GM19351 (cell line): ENCODE results near the gene SLC6A19.
"Not testable (repeated sequence)": the region's sequence is repeated elsewhere in the genome, so short reads cannot be mapped to it uniquely, and the experiment has no call there.

ENCODE experiments used
- ATAC-seq: cut with Tn5 transposase; IDR thresholded peaks from one replicate; pipeline ENCODE4 v1.9.1; 2021; ENCODE audit warnings: mild to moderate bottlenecking, moderate library complexity; ENCODE audit not compliant: unreplicated experiment

The SLC6A19 gene

GRCh38 chr5:1201327-1202025, at the start of gene SLC6A19:
TSS of gene SLC6A19 (plus strand) at chr5:1201595. CDS start at chr5:1201651, 56 bp downstream.
- ATAC-seq = no peak

DNA sequence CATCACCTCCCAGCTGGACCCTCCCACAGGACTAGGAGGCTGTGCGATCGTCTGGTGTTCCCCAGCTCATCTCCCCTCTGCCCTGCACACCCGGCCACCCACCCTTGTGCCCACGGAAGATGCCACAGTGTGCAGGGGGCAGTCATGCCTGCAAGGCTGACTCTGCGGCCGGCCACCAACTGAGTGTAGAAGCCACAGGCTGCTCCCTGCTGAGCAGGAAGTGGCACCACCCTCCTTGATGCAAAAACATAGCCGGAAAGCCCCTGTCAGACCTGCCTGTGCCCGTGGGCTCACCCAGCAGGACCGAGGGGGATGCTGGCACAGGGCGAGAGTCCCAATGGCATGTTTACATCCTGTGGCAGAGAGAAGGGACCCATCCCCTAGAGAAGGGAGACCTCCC, 49.2 kb upstream of the SLC6A19 start:
- no peak for ATAC-seq

- ATAC-seq = no peak
Observed at GRCh38 chr5:1152771-1153282, 48.6 kb upstream of the SLC6A19 start.

GRCh38 chr5:1153428-1153827, 48.0 kb upstream of the SLC6A19 start:
- no peak for ATAC-seq

- ATAC-seq = no peak
Observed at GRCh38 chr5:1155191-1156032, 46.0 kb upstream of the SLC6A19 start.

DNA sequence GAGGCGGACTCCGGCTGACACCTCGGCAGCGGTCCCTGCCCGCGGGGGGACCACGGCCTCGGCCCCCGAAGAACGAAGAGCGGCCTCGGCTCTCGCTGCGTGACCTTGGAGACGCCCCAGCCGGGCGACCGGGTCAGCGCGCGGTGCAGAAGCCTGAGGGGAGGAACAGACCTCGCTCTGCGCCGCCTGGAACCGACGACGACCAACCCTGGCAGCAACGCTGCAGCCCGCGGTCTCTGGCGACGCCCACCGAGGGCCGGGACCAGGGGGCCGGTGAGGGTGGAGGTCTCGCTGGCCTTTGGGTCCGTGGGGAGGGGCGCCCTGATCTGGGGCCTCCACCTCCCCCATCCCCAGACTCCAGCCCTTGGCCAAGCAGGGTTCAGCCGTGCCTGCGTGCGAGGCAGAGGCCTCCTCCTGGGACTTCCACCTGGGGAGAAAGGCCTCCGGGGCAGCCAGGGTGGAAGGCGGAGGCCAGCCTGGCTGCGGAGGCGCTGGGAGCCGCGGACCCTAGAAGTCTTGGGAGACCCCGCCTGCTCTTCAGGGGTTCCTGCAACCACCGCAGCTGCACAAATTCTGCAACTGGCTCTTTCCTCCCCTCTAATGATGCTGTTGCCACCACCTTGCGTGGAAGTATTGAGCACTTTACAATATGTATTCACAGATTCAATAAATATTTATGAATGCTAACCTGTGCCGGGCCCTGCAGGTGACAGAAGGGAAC, 45.2 kb upstream of the SLC6A19 start:
- ATAC-seq = no peak

- no peak for ATAC-seq
Observed at GRCh38 chr5:1156754-1157460, 44.5 kb upstream of the SLC6A19 start.

DNA sequence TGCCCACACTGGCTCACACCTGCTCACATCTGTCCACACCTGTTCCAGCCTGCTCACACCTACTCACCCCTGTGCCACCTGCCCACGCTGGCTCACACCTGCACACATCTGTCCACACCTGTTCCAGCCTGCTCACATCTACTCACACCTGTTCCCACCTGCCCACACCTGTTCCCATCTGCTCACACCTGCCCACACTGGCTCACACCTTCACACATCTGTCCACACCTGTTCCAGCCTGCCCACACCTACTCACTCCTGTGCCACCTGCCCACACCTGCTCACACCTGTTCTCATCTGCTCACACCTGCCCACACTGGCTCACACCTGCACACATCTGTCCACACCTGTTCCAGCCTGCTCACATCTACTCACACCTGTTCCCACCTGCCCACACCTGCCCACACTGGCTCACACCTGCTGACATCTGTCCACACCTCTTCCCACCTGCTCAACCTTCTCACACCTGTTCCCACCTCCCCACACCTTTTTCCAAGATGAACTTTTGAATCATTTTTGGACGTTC, 43.9 kb upstream of the SLC6A19 start:
- ATAC-seq = not testable (repeated sequence)

DNA sequence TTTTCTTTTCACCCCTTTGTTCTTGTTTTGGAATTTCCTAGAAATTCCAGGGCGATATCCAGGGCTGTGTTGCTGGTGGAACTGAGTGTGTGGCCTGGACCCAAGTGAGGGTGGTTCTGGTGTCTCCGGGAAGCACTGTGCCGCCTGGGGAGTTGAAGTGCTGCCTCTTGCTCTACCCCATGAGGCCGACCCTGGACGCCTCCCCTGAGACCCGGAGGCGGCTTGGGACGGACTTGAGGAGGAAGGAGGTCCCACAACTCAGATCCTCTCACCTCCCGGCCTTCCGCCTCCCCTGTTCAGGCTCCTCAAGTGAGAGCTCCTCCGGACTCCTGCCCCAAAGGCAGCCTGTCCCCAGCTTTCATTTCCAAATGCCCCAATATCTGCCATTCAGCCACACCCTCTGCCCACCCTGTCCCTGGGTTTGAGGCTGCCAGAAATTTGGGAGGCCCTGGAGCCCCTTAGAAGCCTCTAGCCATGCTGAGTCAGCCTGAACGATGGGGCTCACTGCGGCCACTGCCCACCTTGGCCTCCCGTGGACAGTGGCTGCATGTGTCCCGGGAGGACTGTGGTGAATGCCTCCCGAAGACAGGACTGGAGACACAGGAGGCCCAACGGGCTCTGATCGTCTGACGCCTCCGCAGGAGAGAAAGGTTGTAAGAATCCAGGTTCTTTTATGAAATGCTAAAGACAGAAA, 42.6 kb upstream of the SLC6A19 start:
- no peak for ATAC-seq

GRCh38 chr5:1159341-1159675, 42.1 kb upstream of the SLC6A19 start:
- no peak for ATAC-seq

DNA sequence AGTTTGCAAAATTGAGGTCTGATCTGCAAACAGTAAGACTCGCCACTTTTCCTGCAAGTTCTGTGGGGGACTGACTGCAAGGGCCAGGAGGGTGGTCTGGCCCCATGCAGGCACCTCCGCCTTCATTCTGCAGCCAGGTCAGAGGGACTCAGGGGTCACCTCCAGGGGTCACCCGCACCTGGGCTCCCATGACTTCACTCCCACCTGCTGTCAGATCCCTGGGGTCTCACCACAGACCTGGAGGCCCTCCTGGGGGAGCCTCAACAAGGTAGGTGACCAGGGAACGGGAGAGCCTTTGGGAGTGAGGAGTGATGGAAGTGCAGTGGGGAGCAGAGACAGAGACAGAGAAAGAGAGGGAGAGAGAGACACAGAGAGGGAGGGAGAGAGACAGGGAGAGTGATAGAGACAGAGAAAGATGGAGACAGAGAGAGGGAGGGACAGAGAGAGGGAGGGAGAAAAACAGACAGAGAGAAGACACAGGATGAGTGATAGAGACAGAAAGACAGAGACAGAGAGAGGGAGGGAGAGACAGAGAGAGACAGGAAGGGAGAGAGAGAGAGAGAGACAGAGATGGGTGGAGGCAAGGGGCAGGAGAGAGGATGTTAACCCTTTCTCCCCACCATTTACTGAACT, 41.5 kb upstream of the SLC6A19 start:
- no peak for ATAC-seq

- no peak for ATAC-seq
Observed at GRCh38 chr5:1161108-1161832, 40.1 kb upstream of the SLC6A19 start.

GRCh38 chr5:1161833-1162229, 39.6 kb upstream of the SLC6A19 start:
- no peak for ATAC-seq

DNA sequence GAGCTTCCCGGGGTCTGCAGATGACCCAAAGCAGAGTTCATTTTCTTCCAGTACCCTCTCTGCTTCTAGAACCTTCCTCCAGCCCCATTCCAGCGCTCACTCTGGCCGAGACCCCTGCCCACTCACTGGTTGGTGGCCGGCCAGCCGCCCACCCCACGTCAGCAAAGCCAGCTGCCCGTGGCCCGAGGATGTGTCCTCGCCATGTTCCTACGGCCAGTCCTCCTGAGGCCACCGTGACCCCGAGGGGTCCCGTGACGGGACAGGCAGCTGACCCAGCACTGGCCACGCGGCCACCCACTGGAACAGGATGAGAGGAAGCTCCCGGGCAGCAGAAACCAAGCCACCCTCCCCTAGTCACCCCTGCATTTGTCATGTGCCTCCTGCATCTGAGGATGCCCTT, 39.1 kb upstream of the SLC6A19 start:
- no peak for ATAC-seq

DNA sequence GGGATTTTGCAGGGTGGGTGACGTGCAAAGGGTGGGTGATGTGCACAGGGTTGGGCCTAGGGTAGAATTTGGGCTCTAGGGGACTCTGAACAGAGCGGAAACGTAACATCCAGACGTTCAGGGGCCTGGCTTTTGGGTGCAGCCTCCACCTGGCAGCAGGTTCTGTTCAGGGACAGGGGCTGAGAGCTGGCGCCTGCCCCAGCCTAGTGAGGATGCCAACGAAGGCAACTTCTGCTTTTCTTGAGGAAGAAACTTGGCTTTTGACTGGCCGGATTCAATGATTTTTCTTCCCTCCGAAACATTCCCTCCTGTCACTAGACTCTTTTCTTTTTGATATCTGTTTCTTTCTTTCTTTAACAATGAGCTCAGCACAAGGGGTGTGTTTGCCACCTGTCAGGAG, 38.6 kb upstream of the SLC6A19 start:
- no peak for ATAC-seq

DNA sequence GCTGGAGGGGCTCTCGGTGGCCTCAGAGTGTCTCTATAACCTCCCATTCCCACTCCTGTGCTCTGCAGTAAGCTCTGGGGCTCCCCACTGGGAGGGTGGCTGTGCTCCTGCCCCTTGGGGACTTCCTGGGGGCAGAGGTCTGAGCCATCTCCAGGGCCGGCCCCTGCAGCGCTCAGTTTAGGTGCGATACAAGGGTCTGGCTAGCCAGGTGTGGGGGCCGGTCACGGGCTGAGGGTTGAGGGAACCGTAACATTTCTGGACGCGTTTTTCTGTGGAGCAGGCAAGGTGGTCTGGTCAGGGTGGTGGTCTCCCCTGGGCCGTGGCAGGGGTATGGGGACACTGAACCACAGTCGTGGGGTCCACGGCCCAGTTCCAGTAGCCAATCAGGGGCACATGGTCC, 38.0 kb upstream of the SLC6A19 start:
- ATAC-seq = no peak

DNA sequence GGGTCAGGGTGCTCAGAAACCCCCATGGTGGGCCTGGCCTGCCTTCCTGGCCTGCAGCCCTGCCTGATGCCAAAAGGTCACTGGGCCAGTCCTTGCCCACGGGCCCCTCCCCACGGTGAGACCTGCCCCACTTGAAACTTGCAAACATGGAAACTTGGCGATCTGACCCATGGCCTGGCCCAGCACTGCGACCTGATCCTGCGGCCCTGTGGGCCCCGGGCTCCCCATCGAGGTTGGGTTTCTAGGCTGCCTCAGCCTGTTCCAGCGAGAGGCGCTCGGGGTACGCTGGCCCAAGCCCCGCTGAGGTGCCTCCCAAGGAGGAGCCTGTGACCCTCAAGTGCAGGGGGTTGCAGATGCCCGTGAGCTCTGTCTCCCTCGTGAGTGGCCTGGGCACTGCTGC, 37.5 kb upstream of the SLC6A19 start:
- ATAC-seq = no peak

DNA sequence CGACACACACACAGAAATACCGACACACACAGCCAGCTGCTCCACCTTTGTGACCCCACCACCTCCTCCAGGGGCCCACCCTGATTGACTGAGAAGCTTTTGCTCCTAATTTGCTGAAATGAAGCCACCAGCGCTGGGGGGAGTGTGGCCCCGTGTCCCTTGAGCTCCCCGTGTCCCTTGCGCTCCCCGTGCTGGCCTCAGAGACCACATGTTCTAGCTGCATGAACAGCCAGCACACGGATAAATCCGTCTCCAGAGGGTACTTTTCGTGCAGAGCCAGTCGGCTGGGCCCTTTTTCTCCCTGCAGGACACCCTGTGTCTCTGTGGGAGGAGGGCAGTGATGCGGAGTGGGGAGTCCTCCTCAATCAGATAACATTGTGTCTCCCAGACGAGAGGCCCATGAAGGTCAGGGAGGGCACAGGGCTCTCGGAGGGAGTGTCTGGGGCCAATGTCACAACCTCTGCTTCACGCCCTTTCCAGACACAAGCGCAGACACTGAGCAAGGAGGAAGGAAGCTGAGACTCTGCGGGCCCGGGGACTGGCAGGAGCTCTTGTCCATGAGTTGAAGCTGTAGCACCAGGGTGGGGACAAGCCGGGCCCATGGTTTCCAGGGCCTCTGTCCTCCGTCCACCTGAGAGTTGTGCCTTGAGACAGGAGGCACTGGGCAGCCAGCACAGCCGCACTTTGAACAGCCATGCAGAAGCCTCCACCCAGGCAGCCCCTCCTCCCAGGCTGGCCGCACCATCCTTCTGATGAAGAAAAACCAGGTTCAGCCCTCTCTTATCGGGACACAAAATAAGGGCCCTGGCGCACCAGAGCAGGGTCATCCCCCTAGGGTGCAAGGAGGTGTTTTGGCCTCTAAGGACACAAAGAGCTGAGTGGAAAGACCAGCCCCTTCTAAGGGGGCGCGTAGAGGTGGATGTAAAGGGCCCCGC, 36.4 kb upstream of the SLC6A19 start:
- ATAC-seq = no peak
